ENCODE results near the gene SRSF12. TPM values are rescaled to one million over a fixed set of nuclear protein-coding genes. Genes with fewer than 3 reads are reported as not detected.

Gene SRSF12
- total RNA-seq, 1 donor from 2014 or later, result 22.2 TPM

- no peak for DNase-seq (ENCODE audit: low spot score, unreplicated experiment)
- TF ChIP-seq CTCF (IDR thresholded peaks at IDR 0.05; ENCODE audit: unreplicated experiment), result no peak
- Mint-ChIP-seq H3K27me3 (peaks cover 5% of the 10 kb centered on the region), H3K4me1 (ENCODE audit: low read depth) (peaks cover 36% of the 10 kb centered on the region), H3K4me3 (ENCODE audit: low read depth) (no peak overlapping the region), H3K27ac (no peak overlapping the region), H3K9me3 (ENCODE audit: low read depth) (no peaks in the 10 kb centered on the region), H3K36me3 (ENCODE audit: insufficient read depth) (peaks cover 6% of the 10 kb centered on the region)
These were observed 26.6 kb upstream of the SRSF12 start for GRCh38 chr6:89144354-89144906.

GRCh38 chr6:89140347-89141156, 22.7 kb upstream of the SRSF12 start:
- no peaks in the 10 kb centered on the region for H3K9me3 Mint-ChIP-seq (ENCODE audit: low read depth)
- H3K27me3 Mint-ChIP-seq, result no peaks in the 10 kb centered on the region
- DNase-seq (ENCODE audit: low spot score, unreplicated experiment), result no peak
- H3K27ac Mint-ChIP-seq, result peak overlapping the region; percentile 86
- no peak for TF ChIP-seq CTCF (IDR thresholded peaks at IDR 0.05; ENCODE audit: unreplicated experiment)
- H3K4me1 Mint-ChIP-seq (ENCODE audit: low read depth), result peaks cover 25% of the 10 kb centered on the region
- H3K4me3 Mint-ChIP-seq (ENCODE audit: low read depth), result no peak overlapping the region
- peaks cover 1% of the 10 kb centered on the region for H3K36me3 Mint-ChIP-seq (ENCODE audit: insufficient read depth)

GRCh38 chr6:89139509-89140346, 21.9 kb upstream of the SRSF12 start:
- no peak for DNase-seq (ENCODE audit: low spot score, unreplicated experiment)
- Mint-ChIP-seq H3K36me3 (ENCODE audit: insufficient read depth) (peaks cover 1% of the 10 kb centered on the region), H3K4me3 (ENCODE audit: low read depth) (peak overlapping the region; percentile 2), H3K27me3 (no peaks in the 10 kb centered on the region), H3K4me1 (ENCODE audit: low read depth) (peaks cover 25% of the 10 kb centered on the region), H3K9me3 (ENCODE audit: low read depth) (no peaks in the 10 kb centered on the region), H3K27ac (peak overlapping the region; percentile 89)
- TF ChIP-seq CTCF (IDR thresholded peaks at IDR 0.05; ENCODE audit: unreplicated experiment), result no peak

- no peak for DNase-seq (ENCODE audit: low spot score, unreplicated experiment)
- no peak for TF ChIP-seq CTCF (IDR thresholded peaks at IDR 0.05; ENCODE audit: unreplicated experiment)
- H3K27me3 Mint-ChIP-seq, result no peaks in the 10 kb centered on the region
- no peak overlapping the region for H3K27ac Mint-ChIP-seq
- peaks cover 7% of the 10 kb centered on the region for H3K9me3 Mint-ChIP-seq (ENCODE audit: low read depth)
- H3K36me3 Mint-ChIP-seq (ENCODE audit: insufficient read depth), result peaks cover 9% of the 10 kb centered on the region
- no peak overlapping the region for H3K4me3 Mint-ChIP-seq (ENCODE audit: low read depth)
- H3K4me1 Mint-ChIP-seq (ENCODE audit: low read depth), result peaks cover 22% of the 10 kb centered on the region
These were observed 20.3 kb upstream of the SRSF12 start for GRCh38 chr6:89138173-89138572.

GRCh38 chr6:89134723-89135122, 16.9 kb upstream of the SRSF12 start:
- Mint-ChIP-seq H3K9me3 (ENCODE audit: low read depth) (peaks cover 7% of the 10 kb centered on the region), H3K27me3 (no peaks in the 10 kb centered on the region), H3K27ac (no peak overlapping the region), H3K4me3 (ENCODE audit: low read depth) (no peak overlapping the region), H3K36me3 (ENCODE audit: insufficient read depth) (peaks cover 13% of the 10 kb centered on the region), H3K4me1 (ENCODE audit: low read depth) (peaks cover 8% of the 10 kb centered on the region)
- TF ChIP-seq CTCF (IDR thresholded peaks at IDR 0.05; ENCODE audit: unreplicated experiment), result no peak
- no peak for DNase-seq (ENCODE audit: low spot score, unreplicated experiment)

Measured in progenitor cell of endocrine pancreas (in vitro differentiated cells).